ENCODE data around the gene RGS12.
A peak's percentile ranks its signal among the peaks of the same experiment; 100 is the strongest.

RGS12 gene, protein sequence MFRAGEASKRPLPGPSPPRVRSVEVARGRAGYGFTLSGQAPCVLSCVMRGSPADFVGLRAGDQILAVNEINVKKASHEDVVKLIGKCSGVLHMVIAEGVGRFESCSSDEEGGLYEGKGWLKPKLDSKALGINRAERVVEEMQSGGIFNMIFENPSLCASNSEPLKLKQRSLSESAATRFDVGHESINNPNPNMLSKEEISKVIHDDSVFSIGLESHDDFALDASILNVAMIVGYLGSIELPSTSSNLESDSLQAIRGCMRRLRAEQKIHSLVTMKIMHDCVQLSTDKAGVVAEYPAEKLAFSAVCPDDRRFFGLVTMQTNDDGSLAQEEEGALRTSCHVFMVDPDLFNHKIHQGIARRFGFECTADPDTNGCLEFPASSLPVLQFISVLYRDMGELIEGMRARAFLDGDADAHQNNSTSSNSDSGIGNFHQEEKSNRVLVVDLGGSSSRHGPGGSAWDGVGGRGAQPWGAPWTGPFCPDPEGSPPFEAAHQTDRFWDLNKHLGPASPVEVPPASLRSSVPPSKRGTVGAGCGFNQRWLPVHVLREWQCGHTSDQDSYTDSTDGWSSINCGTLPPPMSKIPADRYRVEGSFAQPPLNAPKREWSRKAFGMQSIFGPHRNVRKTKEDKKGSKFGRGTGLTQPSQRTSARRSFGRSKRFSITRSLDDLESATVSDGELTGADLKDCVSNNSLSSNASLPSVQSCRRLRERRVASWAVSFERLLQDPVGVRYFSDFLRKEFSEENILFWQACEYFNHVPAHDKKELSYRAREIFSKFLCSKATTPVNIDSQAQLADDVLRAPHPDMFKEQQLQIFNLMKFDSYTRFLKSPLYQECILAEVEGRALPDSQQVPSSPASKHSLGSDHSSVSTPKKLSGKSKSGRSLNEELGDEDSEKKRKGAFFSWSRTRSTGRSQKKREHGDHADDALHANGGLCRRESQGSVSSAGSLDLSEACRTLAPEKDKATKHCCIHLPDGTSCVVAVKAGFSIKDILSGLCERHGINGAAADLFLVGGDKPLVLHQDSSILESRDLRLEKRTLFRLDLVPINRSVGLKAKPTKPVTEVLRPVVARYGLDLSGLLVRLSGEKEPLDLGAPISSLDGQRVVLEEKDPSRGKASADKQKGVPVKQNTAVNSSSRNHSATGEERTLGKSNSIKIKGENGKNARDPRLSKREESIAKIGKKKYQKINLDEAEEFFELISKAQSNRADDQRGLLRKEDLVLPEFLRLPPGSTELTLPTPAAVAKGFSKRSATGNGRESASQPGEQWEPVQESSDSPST (N-terminal part only)

DNA sequence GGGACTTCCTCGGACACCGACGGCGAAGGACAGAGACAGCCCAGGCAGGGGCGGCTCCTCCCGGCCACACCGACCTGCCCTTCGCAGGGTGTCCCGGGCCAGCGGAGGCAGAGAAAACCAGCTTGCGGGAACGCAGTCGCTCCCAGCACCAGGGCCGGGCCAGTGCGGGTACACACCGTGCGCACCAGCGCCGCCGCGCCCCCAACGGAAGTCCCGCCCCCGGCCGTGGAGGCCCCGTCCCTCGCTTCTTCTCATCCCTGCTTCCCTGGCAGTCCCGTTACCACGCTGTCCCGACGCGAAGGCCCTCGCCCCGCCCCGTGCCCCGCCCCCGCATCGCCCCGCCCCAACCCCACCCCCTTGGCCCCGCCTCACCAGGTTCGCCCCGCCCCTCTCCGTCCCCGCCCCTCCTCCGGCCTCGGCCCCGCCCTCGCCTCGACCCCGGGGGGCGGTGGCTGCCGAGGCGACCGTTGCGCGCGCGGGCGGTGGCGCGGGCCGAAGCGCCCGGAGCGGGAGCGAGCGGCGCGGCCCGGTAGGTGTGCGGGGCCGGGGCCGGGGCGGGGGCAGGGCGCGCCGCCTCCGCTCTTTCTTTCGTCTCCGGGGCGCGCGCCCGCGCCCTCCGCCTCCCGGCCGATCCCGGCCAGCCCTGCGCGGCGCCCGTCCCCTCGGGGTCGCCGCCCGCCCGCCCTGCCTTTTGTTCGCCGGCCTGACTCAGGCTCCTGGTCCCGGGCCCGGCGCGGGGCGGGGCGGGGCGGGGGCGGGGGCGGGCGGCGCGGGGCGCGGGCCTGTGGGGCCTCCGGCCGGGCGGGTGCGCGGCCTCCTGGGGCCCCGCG is at the start of gene RGS12:
TSS of gene RGS12 (plus strand) at position 451 of the 830 bp plus-strand sequence. CDS start 23,150 bp downstream, outside the sequence.
- DNase-seq = peak; percentile 89

DNA sequence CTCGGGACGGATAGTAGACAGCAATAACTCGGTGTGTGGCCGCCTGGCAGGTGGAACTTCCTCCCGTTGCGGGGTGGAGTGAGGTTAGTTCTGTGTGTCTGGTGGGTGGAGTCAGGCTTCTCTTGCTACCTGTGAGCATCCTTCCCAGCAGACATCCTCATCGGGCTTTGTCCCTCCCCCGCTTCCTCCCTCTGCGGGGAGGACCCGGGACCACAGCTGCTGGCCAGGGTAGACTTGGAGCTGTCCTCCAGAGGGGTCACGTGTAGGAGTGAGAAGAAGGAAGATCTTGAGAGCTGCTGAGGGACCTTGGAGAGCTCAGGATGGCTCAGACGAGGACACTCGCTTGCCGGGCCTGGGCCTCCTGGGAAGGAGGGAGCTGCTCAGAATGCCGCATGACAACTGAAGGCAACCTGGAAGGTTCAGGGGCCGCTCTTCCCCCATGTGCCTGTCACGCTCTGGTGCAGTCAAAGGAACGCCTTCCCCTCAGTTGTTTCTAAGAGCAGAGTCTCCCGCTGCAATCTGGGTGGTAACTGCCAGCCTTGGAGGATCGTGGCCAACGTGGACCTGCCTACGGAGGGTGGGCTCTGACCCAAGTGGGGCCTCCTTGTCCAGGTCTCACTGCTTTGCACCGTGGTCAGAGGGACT is 49.6 kb upstream of the RGS12 start:
- no peak for DNase-seq

DNA sequence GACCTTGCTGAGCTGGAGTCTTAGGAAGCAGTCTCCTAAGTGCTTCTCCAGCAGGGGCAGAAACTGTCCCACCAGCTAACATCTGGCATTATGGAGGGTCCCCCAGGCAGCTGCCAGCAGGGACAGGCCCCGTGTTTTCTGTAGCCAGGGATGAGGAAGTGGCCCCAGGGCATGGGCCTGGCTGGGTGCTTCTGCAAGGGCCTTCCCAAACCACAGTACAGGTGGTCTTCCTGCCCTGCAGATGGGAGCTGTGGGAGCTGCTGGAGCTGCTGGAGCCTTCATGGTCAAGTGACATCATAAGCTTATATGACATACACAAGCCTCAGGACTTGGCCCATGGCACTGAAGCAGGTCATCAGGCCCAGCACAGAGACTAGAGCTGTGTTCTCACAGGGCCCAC is 48.8 kb upstream of the RGS12 start:
- no peak for DNase-seq

DNA sequence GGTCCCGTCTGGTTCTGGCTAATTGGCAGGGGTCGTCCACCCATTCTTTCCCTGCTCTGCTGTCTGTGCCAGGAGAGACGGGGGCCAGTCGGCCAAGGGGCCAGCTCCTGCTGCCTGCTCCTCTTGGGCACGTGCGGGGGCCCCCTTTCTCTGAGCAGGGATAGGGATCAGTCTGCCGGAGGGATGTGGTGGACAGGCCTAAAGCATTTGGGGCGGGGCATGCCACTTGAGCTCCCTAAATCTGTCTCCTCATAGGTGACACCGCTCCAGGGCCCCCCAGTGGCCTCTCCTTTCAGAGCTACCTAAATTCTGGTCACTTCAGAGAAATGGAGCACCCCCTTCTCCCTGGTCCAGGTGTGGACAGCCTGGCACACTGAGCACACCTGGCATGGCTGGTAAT is 48.1 kb upstream of the RGS12 start:
- DNase-seq = no peak

DNA sequence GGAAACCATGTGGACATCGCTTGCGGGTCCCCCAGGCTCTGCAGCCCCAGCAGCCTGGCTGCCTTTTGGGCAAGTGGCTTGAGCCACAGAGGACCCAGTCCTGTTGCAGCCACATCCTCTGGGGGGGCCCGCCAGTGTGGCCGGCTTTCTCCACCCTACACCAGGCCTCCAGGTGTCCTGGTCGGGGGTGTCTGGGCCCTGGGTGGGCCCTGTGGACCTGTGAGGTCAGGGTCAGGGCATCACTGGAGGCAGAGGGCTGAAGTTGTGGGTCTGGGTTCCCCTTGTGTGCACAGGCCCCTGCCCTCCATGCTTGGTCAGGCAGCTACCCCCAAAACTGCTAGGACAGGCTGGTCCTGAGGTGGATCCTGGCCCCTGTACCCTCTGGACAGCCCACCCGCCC is 47.1 kb upstream of the RGS12 start:
- DNase-seq = no peak

DNA sequence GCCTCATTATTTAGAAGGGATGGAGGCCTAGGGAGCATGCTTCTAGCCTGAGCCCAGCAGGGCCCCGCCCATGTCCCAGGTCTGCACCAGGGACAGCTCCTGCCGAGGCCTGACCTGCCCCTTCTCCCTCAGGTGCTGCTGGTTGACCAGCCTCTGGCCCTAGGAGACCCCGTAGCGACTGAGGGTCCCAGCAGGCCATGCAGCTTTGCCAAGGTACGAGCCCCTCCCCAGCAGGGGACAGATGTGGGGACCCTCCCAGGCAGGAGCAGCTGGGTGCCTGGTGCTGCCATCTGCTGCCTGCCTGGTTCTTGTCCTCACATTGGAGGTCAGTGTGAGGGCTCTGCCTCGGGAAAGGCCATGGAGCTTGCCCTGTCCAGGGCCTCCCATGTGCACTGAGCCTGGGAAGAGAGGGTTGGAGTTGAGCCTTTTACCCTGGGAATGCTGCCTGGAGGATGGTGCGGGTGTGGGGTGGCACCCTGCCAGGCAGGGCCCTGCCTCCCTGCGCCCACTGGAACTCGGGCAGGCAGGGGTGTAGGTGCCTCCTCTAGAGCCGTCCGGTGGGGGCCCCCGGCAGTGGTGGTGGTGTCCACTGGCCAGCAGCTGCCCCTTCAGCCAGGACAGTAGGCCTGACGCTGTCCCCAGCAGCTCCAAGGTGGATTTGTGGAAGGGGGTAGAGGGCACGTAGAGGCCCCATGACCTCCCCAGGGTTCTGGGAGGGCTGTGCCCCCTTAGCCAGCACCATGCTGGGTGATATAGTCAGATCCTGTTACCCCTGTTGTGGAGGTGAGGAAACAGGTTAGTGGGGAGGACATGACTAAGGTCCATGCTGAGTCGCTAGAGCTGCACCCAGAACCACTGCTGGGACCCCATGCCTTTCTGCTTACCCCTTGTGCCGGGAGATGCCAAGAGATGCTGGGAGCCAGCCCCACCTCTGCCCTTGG is 46.1 kb upstream of the RGS12 start:
- DNase-seq = no peak

DNA sequence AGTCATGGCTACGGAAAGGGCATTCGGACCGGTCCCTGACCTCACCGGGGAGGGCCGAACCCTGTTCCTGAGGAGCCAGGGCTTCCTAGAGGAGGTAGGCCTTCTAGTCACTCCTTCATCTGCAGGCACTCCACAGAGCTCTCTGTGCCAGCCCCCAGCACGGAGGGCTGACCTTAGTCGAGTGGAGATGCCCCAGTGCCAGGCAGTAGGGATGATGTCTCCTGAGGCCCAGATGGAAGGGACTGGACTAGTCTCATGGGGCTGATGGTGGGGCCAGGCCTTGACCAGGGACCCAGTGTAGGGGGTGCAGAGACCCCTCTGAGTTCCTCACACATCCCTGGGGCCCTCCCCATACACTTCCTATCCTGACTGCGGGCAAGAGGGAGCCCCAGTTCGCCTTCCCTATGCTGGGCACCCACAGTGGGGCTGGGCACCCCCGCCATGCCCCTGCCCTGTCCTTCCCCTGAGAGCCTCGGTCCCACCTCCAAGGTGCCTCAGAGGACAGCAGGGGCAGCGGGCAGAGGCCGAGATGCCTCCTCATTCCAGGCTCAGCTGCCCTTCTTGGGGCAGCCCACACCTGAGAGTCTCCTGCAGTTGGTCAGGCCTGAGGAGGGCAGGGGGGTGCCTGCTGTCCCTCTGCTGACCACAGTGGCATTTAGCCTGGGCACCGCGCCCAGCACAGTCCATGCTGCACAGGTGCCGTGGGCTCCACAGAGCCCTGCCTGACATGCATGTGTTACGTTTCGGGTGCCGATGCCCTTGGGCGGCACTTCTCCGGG is 45.2 kb upstream of the RGS12 start:
- no peak for DNase-seq

DNA sequence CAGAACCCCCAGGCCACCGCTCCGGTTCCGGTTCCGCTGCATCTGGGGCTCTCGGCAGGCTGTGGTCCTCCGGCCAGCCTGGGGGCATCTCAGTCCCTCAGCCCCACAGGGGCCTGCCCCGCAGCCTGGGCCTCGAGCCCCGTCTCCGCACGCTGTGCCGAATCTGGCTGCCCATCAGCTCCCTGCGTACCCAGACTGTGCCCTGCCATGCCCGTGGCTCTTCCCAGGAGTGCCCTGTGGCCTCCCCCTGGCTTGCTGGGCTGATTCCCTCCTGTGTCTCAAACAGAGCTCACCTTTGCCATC is 44.7 kb upstream of the RGS12 start:
- no peak for DNase-seq

DNA sequence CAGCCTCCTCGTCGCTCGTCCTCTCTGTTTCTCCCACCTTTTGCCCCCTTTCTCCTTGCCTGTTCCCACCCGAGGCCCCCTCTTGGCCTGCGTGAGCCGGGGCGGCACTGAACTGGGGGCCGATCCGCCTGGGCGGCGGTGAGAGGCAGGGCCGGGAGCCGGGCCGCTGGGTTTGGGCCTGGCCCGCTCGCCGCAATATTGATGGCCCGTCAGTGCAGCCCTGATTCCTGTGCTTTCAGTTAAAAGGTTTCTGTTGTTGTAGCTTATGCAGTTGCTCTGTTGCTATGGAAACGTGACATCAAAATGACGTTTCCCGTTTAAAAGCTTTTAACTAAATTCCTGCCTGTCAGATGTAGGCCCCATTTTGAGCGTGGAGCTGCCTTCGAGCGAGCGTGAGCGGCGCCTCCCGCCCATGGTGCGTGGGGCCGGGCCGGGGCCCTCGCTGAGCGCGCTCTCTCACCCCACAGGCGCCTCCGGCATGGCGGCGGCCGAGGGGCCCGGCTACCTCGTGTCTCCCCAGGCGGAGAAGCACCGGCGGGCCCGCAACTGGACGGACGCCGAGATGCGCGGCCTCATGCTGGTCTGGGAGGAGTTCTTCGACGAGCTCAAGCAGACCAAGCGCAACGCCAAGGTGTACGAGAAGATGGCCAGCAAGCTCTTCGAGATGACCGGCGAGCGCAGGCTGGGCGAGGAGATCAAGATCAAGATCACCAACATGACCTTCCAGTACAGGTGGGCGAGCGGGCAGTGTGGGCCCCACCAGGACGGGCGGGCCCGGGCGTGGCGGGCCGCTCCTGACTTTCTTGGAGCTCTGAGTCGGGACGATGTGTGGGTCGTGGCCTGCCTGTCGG is 43.8 kb upstream of the RGS12 start, which contains the start of gene MSANTD1:
TSS of gene MSANTD1 (plus strand) at position 349 of the 851 bp plus-strand sequence. CDS start at position 413, 64 bp downstream.
- DNase-seq = no peak

DNA sequence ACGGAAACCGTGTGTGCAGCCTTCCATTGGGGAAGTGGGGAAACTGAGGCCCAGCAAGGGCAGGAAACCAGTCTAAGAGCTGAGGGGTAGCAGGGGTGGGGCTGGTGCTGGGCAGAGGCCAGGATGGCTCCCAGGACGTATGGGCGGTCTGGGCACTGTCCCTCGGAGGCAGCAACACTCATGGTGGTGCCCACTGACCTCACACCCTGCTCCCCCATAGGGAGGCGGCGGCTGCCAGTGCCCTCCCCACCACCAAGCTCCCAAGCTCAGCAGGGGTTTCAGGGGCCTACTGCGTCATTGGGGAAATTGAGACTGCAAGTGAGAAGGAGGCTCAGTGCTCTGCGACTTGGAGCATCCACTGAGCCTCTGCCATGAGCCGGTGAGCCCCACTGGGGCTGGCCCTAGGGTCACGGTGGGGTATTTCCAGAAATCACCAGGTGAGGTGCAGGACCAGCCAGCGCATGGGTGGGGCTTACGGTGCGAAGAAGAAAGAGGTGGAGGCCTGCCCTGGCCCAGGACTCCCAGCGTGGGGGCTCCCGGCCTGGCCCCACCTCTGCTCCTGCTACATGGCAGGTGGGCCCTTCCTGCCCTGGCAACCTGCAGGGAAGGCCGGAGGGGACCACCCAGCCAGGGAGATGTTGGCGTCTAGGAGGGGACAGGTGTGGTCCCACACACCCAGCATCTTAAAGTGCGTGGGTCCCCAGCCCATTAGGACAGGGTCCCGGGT is 42.9 kb upstream of the RGS12 start:
- DNase-seq = no peak

DNA sequence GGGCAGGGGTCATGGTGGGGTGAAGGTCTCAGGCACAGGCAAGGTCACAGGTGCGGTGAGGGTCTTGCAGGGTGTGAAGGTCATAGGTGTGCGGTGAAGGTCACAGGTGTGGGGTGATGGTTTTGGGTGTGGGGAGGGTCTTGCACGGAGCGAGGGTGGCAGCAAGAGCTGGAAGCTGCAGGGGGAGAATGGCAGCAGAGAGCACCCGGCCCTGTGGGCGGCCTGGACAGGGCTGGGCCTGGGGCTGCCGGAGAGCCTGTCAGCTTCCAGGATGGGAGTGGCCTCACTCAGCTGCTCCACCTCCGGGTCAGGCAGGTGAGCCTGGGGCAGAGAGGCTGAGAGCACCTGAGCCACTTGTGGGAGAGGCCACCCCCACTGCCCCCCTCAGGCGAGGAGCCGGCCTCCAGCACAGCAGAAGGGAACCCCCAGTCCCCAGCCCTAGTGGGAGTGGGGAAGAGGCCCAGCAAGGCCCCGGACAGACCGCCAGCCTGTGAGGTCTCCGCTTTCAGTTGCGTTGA is 42.3 kb upstream of the RGS12 start:
- no peak for DNase-seq

DNA sequence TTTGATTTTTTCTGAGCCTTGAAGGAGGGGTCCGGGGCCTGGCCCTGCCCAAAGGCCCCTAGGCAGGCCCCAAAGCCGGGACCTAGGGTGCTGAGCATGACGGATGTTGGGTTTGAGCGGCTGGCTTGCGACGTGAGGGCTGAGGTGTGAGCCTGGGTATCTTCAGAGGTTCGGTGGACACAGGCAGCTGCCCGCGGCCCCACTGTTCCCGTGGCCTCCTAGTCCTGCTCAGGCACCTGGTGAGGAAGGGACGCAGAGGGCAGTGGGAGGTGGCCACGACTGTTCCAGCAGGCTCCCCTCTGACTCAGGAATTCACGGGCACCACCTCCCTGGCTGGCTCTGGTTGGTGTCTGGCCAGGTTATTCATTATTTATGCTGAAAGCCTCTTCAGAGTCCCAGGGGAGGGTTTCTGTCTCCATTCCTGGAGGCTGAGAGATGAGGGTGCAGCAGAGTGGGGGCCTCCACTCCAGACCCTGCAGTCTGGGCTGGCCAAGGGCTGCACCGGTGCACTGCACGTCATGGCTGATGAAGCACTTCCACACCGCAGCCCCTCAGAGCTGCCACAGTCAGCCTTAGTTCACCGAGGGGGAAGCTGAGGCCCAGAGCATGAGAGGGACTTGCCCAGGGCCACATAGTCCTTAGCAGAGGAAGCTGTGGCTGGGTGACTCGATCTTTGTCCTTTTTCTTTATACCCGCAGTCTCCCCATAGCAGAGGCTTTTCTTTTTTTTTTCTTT is 41.7 kb upstream of the RGS12 start:
- no peak for DNase-seq

DNA sequence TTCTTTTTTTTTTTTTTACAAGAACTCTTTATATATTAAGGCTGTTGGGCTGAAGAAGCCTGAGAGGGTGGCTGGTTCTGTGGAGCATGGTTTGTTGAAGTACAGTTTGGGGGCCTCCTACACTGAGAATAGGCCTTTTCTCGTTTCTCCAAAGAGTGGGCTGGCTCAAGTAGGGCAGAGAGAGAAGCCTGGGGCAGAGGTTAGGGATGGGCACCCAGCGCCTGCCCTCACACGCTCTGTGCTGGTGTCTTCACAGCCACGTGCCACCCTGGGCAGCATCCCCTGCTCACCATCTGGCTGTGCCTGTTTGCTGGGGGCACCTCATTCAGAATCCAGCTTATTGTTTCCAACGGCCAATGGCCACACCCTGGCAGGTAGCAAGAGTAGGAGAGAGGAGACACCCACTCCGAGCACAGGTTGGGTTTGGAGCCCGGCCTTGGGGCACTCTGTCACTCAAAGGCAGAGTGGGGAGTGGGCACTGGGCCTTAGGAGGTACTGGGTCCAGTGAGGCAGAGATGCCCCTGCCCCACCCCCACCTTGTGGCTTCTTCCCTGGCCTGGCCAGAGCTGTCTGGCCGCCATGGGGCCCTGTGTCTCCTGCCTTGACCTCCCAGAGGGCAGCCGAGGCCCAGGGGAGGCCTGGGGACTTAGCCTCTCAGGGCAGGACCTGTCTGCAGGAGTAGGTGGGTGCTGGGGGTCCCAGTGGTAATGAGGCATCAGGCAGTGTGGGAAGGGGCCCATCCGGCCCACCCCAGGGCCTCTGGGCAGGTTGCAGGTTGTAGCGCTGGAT is 40.9 kb upstream of the RGS12 start:
- DNase-seq = no peak

DNA sequence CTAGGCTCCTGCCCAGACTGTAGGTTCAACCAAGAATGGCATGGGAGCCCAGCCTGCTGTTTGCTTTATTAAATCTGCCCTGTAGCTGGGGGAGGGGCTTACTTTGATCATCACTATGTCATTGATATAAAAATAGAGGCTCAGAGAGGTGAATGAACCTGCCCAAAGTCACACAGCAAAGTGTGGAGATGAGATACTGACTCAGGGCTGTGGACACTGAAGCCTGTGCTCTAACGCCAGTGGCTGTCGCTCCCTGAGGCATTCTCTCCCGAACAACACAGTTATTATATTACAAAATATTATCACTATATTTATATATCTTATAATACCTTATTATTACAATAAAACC is 40.4 kb upstream of the RGS12 start:
- no peak for DNase-seq

DNA sequence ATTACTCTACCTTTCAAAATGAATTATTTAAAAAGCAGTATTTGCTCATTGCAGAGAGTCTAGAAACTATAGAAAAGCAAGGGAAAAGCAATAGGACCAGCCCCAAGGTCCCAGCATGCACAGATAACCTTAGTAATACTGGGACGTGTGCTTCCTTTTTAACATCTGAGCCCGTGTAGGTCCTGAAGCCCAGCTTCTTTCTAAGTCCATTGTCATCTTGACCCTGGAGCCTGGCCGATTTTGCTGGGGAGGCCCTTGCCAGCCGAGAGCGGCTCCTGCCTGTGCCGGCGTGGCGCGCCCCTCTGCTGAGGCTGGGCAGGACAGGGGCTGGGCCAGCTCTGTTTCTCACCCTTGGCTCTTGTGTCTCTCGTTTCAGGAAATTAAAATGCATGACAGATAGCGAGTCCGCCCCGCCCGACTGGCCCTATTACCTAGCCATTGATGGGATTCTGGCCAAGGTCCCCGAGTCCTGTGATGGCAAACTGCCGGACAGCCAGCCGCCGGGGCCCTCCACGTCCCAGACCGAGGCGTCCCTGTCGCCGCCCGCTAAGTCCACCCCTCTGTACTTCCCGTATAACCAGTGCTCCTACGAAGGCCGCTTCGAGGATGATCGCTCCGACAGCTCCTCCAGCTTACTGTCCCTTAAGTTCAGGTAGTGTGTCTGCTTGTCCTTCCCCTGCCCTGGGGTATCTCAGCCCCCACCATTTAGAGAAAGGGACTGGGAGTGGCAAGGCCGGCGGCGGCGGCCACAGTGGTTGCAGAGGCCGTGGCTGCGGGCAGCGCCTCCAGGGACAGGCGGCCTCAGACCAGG is 39.8 kb upstream of the RGS12 start:
- no peak for DNase-seq

Measured in GDM1 (cell line).